ENCODE data around the gene UNC5CL. TPM values are rescaled to one million over a fixed set of nuclear protein-coding genes. Genes with fewer than 3 reads are reported as not detected.

The UNC5CL gene
- total RNA-seq, 2 experiments from 2014 or later = 0.49 to 0.85 TPM

- H3K27ac ChIP-seq (ENCODE audit: low read depth, low read length, poor library complexity, severe bottlenecking) = no peak overlapping the region
- H2AFZ ChIP-seq (ENCODE audit: low read length) = no peak overlapping the region
- no TSS peak for BruUV-seq (replicated peaks)
- intact Hi-C loops (cut with micrococcal nuclease; ENCODE audit: unreplicated experiment) = no loop called here
- no peaks in the 10 kb centered on the region for H3K9me3 ChIP-seq (ENCODE audit: low read length)
- no peak overlapping the region for H3K4me2 ChIP-seq (ENCODE audit: low read length)
- no peaks in the 10 kb centered on the region for H3K36me3 ChIP-seq (ENCODE audit: insufficient read depth, low read length)
- TF ChIP-seq, protein P1, sequence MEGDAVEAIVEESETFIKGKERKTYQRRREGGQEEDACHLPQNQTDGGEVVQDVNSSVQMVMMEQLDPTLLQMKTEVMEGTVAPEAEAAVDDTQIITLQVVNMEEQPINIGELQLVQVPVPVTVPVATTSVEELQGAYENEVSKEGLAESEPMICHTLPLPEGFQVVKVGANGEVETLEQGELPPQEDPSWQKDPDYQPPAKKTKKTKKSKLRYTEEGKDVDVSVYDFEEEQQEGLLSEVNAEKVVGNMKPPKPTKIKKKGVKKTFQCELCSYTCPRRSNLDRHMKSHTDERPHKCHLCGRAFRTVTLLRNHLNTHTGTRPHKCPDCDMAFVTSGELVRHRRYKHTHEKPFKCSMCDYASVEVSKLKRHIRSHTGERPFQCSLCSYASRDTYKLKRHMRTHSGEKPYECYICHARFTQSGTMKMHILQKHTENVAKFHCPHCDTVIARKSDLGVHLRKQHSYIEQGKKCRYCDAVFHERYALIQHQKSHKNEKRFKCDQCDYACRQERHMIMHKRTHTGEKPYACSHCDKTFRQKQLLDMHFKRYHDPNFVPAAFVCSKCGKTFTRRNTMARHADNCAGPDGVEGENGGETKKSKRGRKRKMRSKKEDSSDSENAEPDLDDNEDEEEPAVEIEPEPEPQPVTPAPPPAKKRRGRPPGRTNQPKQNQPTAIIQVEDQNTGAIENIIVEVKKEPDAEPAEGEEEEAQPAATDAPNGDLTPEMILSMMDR (conservative IDR thresholded peaks at IDR 0.05; ENCODE audit: low read length) = no peak
- TF ChIP-seq EZH2phosphoT487 (IDR thresholded peaks at IDR 0.05; ENCODE audit: borderline replicate concordance, low read depth, low read length) = no peak
- H3K4me1 ChIP-seq (ENCODE audit: insufficient read depth, low read length, poor library complexity, severe bottlenecking) = peaks cover 36% of the 10 kb centered on the region
- ChIA-PET CTCF (ENCODE audit: unreplicated experiment) (interaction anchor here (1.0 kb wide), 1 partner anchor 25 kb away, joined by 3 read pairs; no protein-coding TSS in a partner anchor), POLR2A (no interaction called here)
- no peaks in the 10 kb centered on the region for H3K9me2 ChIP-seq (ENCODE audit: insufficient read depth, low read length)
- no peaks in the 10 kb centered on the region for H3K79me2 ChIP-seq (ENCODE audit: insufficient read depth, low read depth, low read length)
- no peak overlapping the region for H3K4me3 ChIP-seq (ENCODE audit: low read depth, low read length, poor library complexity, severe bottlenecking)
- H4K20me1 ChIP-seq (ENCODE audit: insufficient read depth, low read length) = no peaks in the 10 kb centered on the region
- no peak for DNase-seq (ENCODE audit: low spot score)
These were observed 17.9 kb upstream of the UNC5CL start for GRCh38 chr6:41056768-41057490.

DNA sequence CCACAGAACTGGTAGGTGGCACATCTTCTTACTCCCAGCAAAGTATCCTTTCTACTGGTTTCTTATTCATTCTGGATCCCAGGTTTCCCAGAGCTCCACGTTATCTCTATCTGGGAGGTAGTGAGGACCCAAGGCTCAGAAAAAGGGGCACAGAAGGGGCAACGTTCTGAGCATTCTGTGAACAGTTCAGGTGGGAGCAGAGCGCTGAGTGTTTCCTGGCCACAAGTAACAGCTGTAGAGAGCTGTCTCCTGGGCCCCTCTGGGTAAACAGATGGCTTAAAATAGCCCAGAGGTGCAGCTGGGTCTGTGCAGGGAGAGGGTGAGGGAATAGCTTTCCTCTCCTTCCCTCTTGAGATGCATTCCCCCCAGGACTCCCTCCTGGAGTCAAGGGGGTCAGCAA is 16.1 kb upstream of the UNC5CL start:
- Histone ChIP-seq H2AFZ (ENCODE audit: low read length) (no peak overlapping the region), H3K79me2 (ENCODE audit: insufficient read depth, low read depth, low read length) (no peaks in the 10 kb centered on the region), H3K4me1 (ENCODE audit: insufficient read depth, low read length, poor library complexity, severe bottlenecking) (peaks cover 38% of the 10 kb centered on the region), H3K9me2 (ENCODE audit: insufficient read depth, low read length) (no peaks in the 10 kb centered on the region), H3K27ac (ENCODE audit: low read depth, low read length, poor library complexity, severe bottlenecking) (peak overlapping the region; percentile 37), H3K4me3 (ENCODE audit: low read depth, low read length, poor library complexity, severe bottlenecking) (no peak overlapping the region), H4K20me1 (ENCODE audit: insufficient read depth, low read length) (no peaks in the 10 kb centered on the region), H3K36me3 (ENCODE audit: insufficient read depth, low read length) (no peaks in the 10 kb centered on the region), H3K4me2 (ENCODE audit: low read length) (peak overlapping the region; percentile 46), H3K9me3 (ENCODE audit: low read length) (no peaks in the 10 kb centered on the region)
- intact Hi-C loops (cut with micrococcal nuclease; ENCODE audit: unreplicated experiment) = no loop called here
- peak; percentile 64 for DNase-seq (ENCODE audit: low spot score)
- ChIA-PET POLR2A (interaction anchor here (0.8 to 3.2 kb wide), 5 partner anchors 9 to 20 kb away, joined by 3 to 13 read pairs (median 4); partner anchors contain the start of genes NFYA and OARD1), CTCF (ENCODE audit: unreplicated experiment) (interaction anchor here (1.0 to 1.6 kb wide), 2 partner anchors 16 to 127 kb away, joined by 3 to 4 read pairs; no protein-coding TSS in a partner anchor)
- TF ChIP-seq, protein P1 (conservative IDR thresholded peaks at IDR 0.05; ENCODE audit: low read length) = no peak
- BruUV-seq (replicated peaks) = no TSS peak

GRCh38 chr6:41054511-41054910 is 15.5 kb upstream of the UNC5CL start:
- Histone ChIP-seq H3K9me3 (ENCODE audit: low read length) (no peaks in the 10 kb centered on the region), H3K4me3 (ENCODE audit: low read depth, low read length, poor library complexity, severe bottlenecking) (no peak overlapping the region), H3K27ac (ENCODE audit: low read depth, low read length, poor library complexity, severe bottlenecking) (no peak overlapping the region), H2AFZ (ENCODE audit: low read length) (no peak overlapping the region), H3K4me1 (ENCODE audit: insufficient read depth, low read length, poor library complexity, severe bottlenecking) (peaks cover 38% of the 10 kb centered on the region), H3K4me2 (ENCODE audit: low read length) (peak overlapping the region; percentile 46), H3K36me3 (ENCODE audit: insufficient read depth, low read length) (no peaks in the 10 kb centered on the region), H3K9me2 (ENCODE audit: insufficient read depth, low read length) (no peaks in the 10 kb centered on the region), H3K79me2 (ENCODE audit: insufficient read depth, low read depth, low read length) (no peaks in the 10 kb centered on the region), H4K20me1 (ENCODE audit: insufficient read depth, low read length) (no peaks in the 10 kb centered on the region)
- no TSS peak for BruUV-seq (replicated peaks)
- ChIA-PET POLR2A (interaction anchor here (0.7 to 3.2 kb wide), 6 partner anchors 8 to 1692 kb away, joined by 3 to 13 read pairs (median 4); partner anchors contain the start of genes NFYA and OARD1), CTCF (ENCODE audit: unreplicated experiment) (no interaction called here)
- DNase-seq (ENCODE audit: low spot score) = no peak
- TF ChIP-seq, protein P1 (conservative IDR thresholded peaks at IDR 0.05; ENCODE audit: low read length) = no peak
- no peak for TF ChIP-seq EZH2phosphoT487 (IDR thresholded peaks at IDR 0.05; ENCODE audit: borderline replicate concordance, low read depth, low read length)
- intact Hi-C loops (cut with micrococcal nuclease; ENCODE audit: unreplicated experiment) = no loop called here

Data from OCI-LY7 (cell line).